HG02943 (cell line): ENCODE data around the gene MYH14.

Experiments used
- ATAC-seq: cut with Tn5 transposase; IDR thresholded peaks from one replicate; pipeline ENCODE4 v1.9.1; 2021; ENCODE audit warnings: mild to moderate bottlenecking, low read depth, moderate library complexity; ENCODE audit not compliant: unreplicated experiment

Gene MYH14

DNA sequence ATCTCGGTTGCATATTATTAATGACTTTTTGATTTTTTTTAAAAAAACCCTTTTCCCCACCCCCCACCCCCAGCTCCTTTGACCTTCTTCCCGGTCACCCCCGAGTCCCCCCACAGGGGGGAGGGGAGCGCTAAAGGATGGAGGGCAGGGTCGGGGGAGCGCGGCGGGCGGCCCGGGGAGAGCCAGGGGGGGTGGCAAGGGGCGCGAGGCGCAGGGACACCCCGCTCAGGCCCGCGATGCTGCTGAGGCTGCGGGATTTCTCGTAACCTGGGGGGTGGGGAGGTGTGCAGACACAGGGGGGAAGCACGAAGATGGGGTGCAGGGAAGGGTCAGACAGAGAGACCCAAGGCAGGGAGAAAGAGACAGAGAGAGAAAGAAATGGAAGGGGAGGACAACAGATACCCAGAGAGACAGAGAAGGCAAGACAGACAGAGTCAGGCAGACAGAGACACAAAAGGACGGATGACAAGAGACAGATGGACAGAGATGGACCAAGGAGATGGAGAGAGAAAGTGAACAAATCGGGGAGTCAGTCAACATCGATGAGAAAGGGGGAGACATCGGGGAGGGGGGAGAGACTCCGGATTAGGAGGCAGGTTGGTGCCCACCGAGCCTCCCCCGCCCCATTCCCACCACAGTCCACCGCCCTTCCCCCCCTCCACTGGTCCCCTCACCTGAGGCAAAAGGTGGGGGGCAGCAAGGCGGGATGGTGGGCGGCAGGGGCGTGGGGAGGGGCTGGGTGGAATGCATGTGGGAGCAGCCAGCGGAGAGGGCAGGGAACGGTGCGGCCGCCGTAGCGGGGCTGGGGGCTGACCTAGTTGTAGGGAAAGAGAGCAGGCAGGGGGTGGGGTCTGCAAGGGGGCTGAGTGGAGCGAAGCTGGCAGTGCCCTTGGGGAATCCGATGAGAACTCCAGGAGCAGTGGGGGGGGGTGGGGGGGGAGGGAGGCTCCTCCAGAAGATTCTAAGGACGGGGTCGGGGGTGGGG lies 111.6 kb downstream of the MYH14 start:
- ATAC-seq: no peak

GRCh38 chr19:50315773-50316448 lies 112.5 kb downstream of the MYH14 start:
- no peak for ATAC-seq

DNA sequence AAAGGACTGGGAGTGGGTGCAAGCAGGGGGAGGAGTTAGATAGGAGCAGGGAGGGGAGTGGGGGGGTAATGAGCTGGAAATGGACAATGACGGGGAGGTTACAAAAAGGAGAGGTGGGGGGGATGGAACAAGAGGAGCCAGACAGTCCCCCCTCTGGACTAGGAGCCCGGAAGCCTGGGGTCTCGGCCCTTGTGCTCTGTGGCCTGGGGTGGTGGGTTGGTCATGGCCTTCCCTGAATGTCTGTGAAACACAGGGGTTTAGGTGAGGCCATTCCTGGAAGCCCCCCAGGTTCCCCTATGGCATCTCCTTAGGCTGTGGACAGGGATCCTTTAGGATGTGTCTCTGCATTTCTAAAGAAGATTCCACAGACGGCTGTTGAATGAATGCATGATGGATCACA lies 113.7 kb downstream of the MYH14 start:
- ATAC-seq: no peak

GRCh38 chr19:50318438-50318837 lies 115.0 kb downstream of the MYH14 start:
- no peak for ATAC-seq

- no peak for ATAC-seq
Observed at GRCh38 chr19:50319156-50319555, 115.7 kb downstream of the MYH14 start.

DNA sequence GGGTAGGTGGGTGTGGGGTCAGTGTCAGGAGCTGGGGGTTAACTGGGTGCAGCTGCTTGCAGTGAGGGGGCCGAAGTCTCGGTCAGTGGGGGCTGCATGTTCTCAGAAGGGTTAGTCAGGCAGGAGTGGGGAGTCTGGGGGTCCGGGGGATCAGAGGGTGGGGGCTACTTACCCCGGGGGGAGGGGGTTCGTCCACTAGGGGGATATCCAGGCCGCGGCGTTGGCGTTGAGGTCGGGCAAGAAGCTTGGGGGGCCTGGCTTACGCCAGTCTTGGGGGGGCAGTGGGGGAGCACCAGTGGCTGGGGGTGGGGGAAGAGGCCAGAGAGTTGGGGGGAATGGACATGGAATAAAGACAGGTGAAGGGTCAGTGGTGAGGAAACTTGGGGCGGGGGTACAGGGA lies 116.6 kb downstream of the MYH14 start:
- ATAC-seq: no peak

DNA sequence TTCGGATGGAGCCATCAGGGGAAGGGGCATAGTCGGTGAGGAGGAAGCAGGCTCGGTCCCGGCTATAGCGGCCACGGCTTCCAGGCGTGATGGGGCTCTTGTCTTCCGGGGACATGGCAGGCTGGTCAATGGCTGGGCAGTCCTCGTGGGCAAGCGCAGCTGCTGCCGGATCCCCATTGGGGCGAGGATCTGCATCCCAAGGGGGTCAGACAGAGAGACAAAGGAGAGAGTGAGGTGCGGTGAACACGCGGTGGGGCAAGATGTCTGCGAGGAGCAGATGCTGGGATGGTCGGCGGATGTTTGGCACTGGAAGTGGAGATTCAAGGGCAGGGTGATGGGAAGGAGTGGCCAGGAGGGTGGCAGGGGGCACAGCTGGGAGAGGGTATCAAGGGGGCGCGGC lies 117.2 kb downstream of the MYH14 start:
- no peak for ATAC-seq

GRCh38 chr19:50321831-50322230 lies 118.4 kb downstream of the MYH14 start:
- ATAC-seq: no peak

GRCh38 chr19:50322234-50322633 lies 118.8 kb downstream of the MYH14 start:
- no peak for ATAC-seq

DNA sequence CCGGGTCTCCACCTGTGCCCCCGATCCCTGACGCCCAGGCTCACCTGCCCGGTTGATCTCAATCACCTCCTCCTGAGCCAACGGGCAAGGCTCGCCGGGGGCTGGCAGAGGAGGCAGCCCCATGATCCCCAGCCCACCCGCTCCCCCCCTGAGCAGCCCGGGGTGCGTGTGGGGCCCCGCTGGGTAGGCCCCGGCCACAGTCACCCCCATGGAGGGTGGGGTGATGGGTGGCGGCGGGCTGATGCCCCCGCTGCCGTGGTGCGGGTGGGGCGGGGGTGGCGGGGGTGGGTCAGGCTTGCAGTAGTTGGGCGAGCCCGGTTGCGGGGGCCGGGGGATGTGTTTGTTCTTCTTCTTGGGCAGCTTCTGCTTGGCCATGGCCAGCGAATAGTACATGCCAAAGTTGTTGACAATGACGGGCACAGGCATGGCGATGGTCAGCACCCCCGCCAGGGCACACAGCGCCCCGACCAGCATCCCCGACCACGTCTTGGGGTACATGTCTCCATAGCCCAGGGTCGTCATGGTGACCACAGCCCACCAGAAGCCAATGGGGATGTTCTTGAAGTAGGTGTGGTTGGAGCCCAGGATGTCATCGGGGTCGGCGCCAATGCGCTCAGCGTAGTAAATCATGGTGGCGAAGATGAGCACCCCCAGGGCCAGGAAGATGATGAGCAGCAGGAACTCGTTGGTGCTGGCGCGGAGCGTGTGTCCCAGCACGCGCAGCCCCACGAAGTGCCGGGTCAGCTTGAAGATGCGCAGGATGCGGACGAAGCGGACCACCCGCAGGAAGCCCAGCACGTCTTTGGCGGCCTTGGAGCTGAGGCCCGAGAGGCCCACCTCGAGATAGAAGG lies 119.7 kb downstream of the MYH14 start:
- no peak for ATAC-seq

DNA sequence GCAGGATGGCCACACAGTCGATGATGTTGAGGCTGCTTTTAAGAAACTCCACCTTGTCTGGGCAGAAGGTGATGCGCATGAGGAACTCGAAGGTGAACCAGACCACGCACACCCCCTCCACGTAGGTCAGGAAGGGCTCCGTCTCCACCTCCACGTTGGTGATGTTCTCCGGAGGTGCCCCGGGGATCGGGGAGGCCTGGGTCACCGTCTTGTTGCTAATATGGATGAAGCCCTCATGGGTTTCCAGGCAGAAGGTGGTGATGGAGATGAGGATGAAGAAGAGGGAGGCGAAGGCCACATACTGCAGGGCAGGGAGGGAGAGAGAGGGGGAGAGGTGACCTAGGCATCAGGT lies 120.3 kb downstream of the MYH14 start:
- no peak for ATAC-seq

DNA sequence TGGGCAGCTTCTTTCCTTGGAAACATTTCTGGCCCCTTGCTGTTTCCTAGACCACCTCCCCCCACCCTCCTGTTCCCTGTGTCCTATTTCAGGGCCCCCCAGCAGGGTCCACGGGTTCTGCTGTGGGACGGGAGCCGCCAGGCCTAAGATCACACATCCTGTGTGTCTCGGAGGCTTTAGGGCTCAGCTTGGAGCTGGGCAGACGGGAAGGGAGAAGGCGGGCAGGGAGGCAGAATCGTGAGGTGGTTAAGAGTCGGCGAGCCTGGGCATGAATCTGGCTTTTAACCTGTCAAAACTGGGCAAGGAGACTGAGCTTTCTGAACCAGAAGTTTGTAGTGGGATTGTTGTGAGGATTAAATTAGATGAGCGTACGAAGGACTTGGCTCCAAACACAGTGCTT lies 120.9 kb downstream of the MYH14 start:
- no peak for ATAC-seq

GRCh38 chr19:50325310-50326100 lies 122.1 kb downstream of the MYH14 start:
- ATAC-seq: no peak

GRCh38 chr19:50326101-50326664 lies 122.8 kb downstream of the MYH14 start:
- no peak for ATAC-seq

DNA sequence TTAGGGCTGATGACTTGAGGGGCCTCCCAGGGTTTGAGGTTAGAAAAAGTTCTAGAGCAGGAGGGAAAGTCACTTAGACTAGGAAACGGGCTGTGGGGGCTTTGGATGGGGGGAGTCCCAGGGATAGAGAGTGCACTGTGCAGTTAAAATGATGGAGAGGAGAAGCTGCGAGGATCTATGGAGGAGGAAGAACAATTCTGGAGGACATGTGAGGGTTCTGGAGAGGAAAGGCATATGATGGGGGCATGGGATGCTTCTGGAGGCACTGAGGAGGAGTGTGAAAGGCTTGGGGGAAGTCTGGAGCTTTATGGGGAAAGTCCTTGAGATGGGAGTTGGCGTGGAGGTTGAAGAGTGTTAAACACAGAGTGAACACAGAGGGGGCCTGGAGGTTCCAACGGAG lies 123.6 kb downstream of the MYH14 start:
- ATAC-seq: no peak

GRCh38 chr19:50327461-50328223 lies 124.2 kb downstream of the MYH14 start:
- ATAC-seq: no peak

GRCh38 chr19:50328224-50328872 lies 124.9 kb downstream of the MYH14 start:
- no peak for ATAC-seq

- ATAC-seq: no peak
Observed at GRCh38 chr19:50328873-50329145, 125.4 kb downstream of the MYH14 start.
